HEK293 (cell line): ENCODE measurements around the gene CRACR2A.

Experiments
- FEZF1 ChIP-seq: fragments of 450-650 bp; formaldehyde crosslinking; IDR thresholded peaks from 2 replicates; pipeline ENCODE4 v1.5.1; 2016; ENCODE audit warnings: missing biosample characterization, missing genetic modification characterization
- OVOL3 ChIP-seq: fragments of 450-650 bp; formaldehyde crosslinking; IDR thresholded peaks from 2 replicates; pipeline ENCODE4 v1.5.1; 2016; ENCODE audit warnings: missing biosample characterization, missing genetic modification characterization
- PATZ1 ChIP-seq: fragments of 450-650 bp; formaldehyde crosslinking; IDR thresholded peaks from 2 replicates; pipeline ENCODE4 v1.5.1; 2016; ENCODE audit warnings: missing biosample characterization, missing genetic modification characterization
- ZBTB49 ChIP-seq: fragments of 450-650 bp; formaldehyde crosslinking; IDR thresholded peaks from 2 replicates; pipeline ENCODE4 v1.5.1; 2016; ENCODE audit warnings: missing biosample characterization, missing genetic modification characterization, low read depth
- ZBTB8A ChIP-seq: fragments of 450-650 bp; formaldehyde crosslinking; IDR thresholded peaks from 2 replicates; pipeline ENCODE4 v1.5.1; 2016; ENCODE audit warnings: missing biosample characterization, missing genetic modification characterization
- ZFHX2 ChIP-seq: fragments of 450-650 bp; formaldehyde crosslinking; conservative IDR thresholded peaks from 2 replicates; pipeline ENCODE4 v1.5.1; 2016; ENCODE audit warnings: missing biosample characterization, missing genetic modification characterization
- ZNF221 ChIP-seq: fragments of 450-650 bp; formaldehyde crosslinking; IDR thresholded peaks from 2 replicates; pipeline ENCODE4 v1.5.1; 2017; ENCODE audit warnings: missing biosample characterization, missing genetic modification characterization, borderline replicate concordance
- ZNF449 ChIP-seq: fragments of 450-650 bp; formaldehyde crosslinking; IDR thresholded peaks from 2 replicates; pipeline ENCODE4 v1.5.1; 2017; ENCODE audit warnings: missing biosample characterization, mild to moderate bottlenecking, missing genetic modification characterization, moderate library complexity
- ZNF514 ChIP-seq: fragments of 450-650 bp; formaldehyde crosslinking; IDR thresholded peaks from 2 replicates; pipeline ENCODE4 v1.5.1; 2016; ENCODE audit warnings: missing biosample characterization, missing genetic modification characterization
- ZNF521 ChIP-seq: fragments of 450-650 bp; formaldehyde crosslinking; IDR thresholded peaks from 2 replicates; pipeline ENCODE4 v1.5.1; 2017; ENCODE audit warnings: missing biosample characterization, mild to moderate bottlenecking, missing genetic modification characterization
- ZNF530 ChIP-seq: fragments of 450-650 bp; formaldehyde crosslinking; IDR thresholded peaks from 2 replicates; pipeline ENCODE4 v1.5.1; 2016; ENCODE audit warnings: low read depth, missing biosample characterization, missing genetic modification characterization
- ZNF571 ChIP-seq: fragments of 450-650 bp; formaldehyde crosslinking; IDR thresholded peaks from 2 replicates; pipeline ENCODE4 v1.5.0; 2017; ENCODE audit warnings: missing biosample characterization, missing genetic modification characterization
- ZNF677 ChIP-seq: fragments of 450-650 bp; IDR thresholded peaks from 2 replicates; pipeline ENCODE4 v1.5.0; 2018; ENCODE audit warnings: missing biosample characterization, mild to moderate bottlenecking, missing genetic modification characterization, moderate library complexity
- ZSCAN30 ChIP-seq: fragments of 450-650 bp; IDR thresholded peaks from 2 replicates; pipeline ENCODE4 v1.5.1; 2018; ENCODE audit warnings: missing biosample characterization, mild to moderate bottlenecking, missing genetic modification characterization, moderate library complexity
- TF ChIP-seq, protein P1 (sequence below): fragments of 450-650 bp; formaldehyde crosslinking; IDR thresholded peaks from 2 replicates; pipeline ENCODE4 v1.5.1; 2016; ENCODE audit warnings: missing biosample characterization, missing genetic modification characterization
- TF ChIP-seq, protein P2 (sequence below): fragments of 450-650 bp; formaldehyde crosslinking; IDR thresholded peaks from 2 replicates; pipeline ENCODE4 v1.5.1; 2016; ENCODE audit warnings: missing biosample characterization, missing genetic modification characterization

Gene CRACR2A

GRCh38 chr12:3752741-3753486 is at the start of gene CRACR2A (continued):
- TF ChIP-seq ZNF449 (tag by site-specific recombination), result peak; percentile 59; the same call in 1 of the 2 replicates
- no peak for TF ChIP-seq FEZF1
- TF ChIP-seq ZNF571 (tag by site-specific recombination), result no peak
- TF ChIP-seq OVOL3 (tag by site-specific recombination), result no peak
- TF ChIP-seq ZNF521 (tag by site-specific recombination), result no peak
- TF ChIP-seq ZNF530 (tag by site-specific recombination), result no peak
- TF ChIP-seq, protein P1, sequence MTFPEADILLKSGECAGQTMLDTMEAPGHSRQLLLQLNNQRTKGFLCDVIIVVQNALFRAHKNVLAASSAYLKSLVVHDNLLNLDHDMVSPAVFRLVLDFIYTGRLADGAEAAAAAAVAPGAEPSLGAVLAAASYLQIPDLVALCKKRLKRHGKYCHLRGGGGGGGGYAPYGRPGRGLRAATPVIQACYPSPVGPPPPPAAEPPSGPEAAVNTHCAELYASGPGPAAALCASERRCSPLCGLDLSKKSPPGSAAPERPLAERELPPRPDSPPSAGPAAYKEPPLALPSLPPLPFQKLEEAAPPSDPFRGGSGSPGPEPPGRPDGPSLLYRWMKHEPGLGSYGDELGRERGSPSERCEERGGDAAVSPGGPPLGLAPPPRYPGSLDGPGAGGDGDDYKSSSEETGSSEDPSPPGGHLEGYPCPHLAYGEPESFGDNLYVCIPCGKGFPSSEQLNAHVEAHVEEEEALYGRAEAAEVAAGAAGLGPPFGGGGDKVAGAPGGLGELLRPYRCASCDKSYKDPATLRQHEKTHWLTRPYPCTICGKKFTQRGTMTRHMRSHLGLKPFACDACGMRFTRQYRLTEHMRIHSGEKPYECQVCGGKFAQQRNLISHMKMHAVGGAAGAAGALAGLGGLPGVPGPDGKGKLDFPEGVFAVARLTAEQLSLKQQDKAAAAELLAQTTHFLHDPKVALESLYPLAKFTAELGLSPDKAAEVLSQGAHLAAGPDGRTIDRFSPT, result no peak
- TF ChIP-seq ZFHX2 (tag by site-specific recombination), result peak; percentile 89
- TF ChIP-seq ZBTB49 (tag by site-specific recombination), result no peak
- peak; percentile 63 for TF ChIP-seq PATZ1 (tag by site-specific recombination)
- TF ChIP-seq ZNF677 (tag by site-specific recombination), result no peak
- peak; percentile 56; the same call in 1 of the 2 replicates for TF ChIP-seq ZSCAN30 (tag by site-specific recombination)
- TF ChIP-seq ZNF221 (tag by site-specific recombination), result no peak
- TF ChIP-seq, protein P2, sequence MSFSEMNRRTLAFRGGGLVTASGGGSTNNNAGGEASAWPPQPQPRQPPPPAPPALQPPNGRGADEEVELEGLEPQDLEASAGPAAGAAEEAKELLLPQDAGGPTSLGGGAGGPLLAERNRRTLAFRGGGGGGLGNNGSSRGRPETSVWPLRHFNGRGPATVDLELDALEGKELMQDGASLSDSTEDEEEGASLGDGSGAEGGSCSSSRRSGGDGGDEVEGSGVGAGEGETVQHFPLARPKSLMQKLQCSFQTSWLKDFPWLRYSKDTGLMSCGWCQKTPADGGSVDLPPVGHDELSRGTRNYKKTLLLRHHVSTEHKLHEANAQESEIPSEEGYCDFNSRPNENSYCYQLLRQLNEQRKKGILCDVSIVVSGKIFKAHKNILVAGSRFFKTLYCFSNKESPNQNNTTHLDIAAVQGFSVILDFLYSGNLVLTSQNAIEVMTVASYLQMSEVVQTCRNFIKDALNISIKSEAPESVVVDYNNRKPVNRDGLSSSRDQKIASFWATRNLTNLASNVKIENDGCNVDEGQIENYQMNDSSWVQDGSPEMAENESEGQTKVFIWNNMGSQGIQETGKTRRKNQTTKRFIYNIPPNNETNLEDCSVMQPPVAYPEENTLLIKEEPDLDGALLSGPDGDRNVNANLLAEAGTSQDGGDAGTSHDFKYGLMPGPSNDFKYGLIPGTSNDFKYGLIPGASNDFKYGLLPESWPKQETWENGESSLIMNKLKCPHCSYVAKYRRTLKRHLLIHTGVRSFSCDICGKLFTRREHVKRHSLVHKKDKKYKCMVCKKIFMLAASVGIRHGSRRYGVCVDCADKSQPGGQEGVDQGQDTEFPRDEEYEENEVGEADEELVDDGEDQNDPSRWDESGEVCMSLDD (tag by site-specific recombination), result no peak
- peak; percentile 92 for TF ChIP-seq ZBTB8A
- TF ChIP-seq ZNF514 (tag by site-specific recombination), result no peak
- TF ChIP-seq, all 188 proteins: peak for 22
